H1 (cell line): ENCODE results near the gene FGB. TPM values are rescaled to one million over a fixed set of nuclear protein-coding genes. Genes with fewer than 3 reads are reported as not detected.

ENCODE experiments used
- CEBPB ChIP-seq: IDR thresholded peaks from 2 replicates; pipeline ENCODE4 v1.6.1; 2012; ENCODE audit warnings: low read depth, low read length
- GTF2F1 ChIP-seq: IDR thresholded peaks from 2 replicates; pipeline ENCODE4 v1.6.1; 2012; ENCODE audit warnings: low read depth, low read length, improper control_type of control experiment, borderline replicate concordance
- polyA plus RNA-seq, 7 experiments: library from polyadenylated mRNA; depleted of rRNA in 3 of 7; stranded (reverse) in 5 of 7; unstranded in 2 of 7; fragments of >200 nt in 5 of 7; fragments of 200-250 nt in 2 of 7; gene quantifications; 1 replicate in 5 of 7; 2 replicates in 1 of 7; 4 replicates in 1 of 7; pipeline versions ENCODE4 v1.2.1 to v1.2.3, GENCODE V29; 2011 to 2013; ENCODE audit warnings: missing spikeins in 2 of 7, mixed read lengths in 2 of 7
- total RNA-seq: library from RNA; stranded (reverse); fragmentation: NEBNext Ultra II Directional; extraction: Animal tissue kit (Norgen Biotek cat#: 25700); gene quantifications from 2 replicates; pipeline ENCODE4 v1.2.1, GENCODE V29; 2021

The FGB gene
- total and polyA plus RNA-seq, 2 of the 8 experiments (the other 6 are each of a cell fraction or from before 2014, with no cell fraction given), result not detected

DNA sequence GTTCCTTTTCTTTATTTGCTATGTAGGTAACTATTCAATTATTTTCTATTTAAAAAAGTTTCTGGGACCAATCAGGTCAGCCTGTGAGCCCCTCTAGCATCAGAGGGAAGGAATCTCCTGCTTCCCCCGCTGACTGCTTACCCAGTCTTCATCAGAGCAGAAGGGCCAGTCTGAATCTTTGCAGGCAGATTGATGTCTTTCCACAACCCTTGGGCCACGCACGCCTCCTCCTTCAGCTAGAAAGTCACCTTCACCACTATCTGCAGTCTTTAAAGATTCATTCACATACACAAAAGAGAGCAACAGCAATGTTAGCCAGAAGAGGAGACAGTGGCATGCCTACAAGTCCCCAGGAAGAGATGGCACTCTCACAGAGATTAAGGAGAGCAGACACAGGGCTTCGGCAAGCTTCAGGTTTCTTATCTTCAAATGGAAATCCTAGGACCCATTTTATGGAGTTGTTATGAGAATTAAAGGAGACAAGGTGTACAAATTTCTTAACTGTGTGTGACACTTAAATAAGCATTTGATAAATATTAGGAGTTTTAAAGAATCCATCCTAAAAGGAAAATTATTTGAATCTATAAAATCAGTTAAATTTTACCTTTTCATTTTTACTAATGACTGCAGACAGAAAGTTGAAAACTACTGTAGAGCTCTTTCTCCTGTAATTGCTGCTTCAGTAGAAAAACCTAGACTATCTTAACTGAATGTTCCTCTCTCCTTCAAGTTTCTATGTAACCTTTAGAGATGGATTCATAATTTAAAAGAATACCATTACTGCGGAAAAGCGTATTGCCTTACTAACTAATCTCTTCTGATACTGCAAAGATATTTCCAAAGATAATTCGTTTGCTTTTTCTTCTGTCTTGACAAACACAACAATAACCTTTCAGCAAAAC, 26.7 kb downstream of the FGB start (continued):
- no peak for TF ChIP-seq CEBPB
- TF ChIP-seq GTF2F1, result no peak
